Gastroesophageal sphincter (tissue), 2 donors: ENCODE measurements around the gene KCNIP3.

Source experiments
- EP300 ChIP-seq: sonication (generic); formaldehyde crosslinking; IDR thresholded peaks from one replicate; pipeline ENCODE4 v1.6.1; 2017; ENCODE audit warnings: antibody characterized with exemption, mild to moderate bottlenecking
- POLR2A ChIP-seq, 2 donors: fragments of 450-650 bp; IDR thresholded peaks; one replicate each; pipeline ENCODE4 v1.6.1; 2017; ENCODE audit warnings: antibody characterized with exemption in 2 of 2, mild to moderate bottlenecking in 2 of 2, moderate library complexity in 1 of 2

DNA sequence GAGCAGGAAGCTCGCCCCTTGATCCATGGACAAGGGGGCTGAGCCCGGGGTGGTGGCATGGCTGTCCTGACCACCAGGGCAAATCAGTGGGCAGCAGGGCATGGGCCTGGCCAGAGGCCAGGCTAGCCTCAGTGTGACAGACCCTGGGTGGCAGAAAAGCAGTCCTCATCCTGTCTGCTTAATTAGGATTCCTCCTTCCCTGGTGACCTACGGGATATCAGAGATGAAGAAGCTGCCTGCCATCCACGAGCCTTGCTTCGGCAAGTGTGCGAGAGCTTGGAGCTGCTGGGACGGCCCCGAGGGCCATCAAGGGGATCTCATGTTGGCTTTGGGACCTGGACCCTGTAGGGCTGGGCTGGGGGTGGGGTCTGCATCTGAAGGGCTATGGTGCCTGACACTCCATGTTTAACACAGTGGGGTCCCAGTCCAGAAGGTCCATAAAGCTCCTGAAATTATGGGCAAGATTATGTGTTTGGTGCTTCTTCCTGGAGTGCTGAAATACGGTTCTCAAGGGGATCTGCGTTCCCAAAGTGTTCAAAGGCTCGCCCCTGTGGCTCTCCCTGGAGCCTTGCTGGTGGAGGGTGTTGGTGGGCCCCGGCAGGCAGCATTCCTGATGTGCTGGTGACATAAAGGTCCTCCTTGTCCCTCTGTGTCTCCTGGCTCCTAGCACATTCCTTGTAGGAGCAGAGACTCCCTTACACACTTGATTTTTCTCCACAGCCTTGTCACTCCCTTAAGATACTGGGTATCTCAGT lies 52.6 kb downstream of the KCNIP3 start:
- TF ChIP-seq EP300 (no peak), POLR2A (IDR thresholded peaks at IDR 0.05) (no peak)
